Ascending aorta (tissue), 2 donors: ENCODE data around the gene UAP1L1. TPM values are rescaled to one million over a fixed set of nuclear protein-coding genes. Genes with fewer than 3 reads are reported as not detected.

Source experiments
- DNase-seq, 2 donors: peaks; one replicate each; pipeline ENCODE4 v3.0.0-alpha.2; 2019; ENCODE audit warnings: low spot score in 2 of 2
- H3K27ac ChIP-seq, 2 donors: fragments of 200-600 bp; sonication (generic); one replicate each; pipeline ENCODE4 v1.5.1; 2016 to 2017; ENCODE audit warnings: mild to moderate bottlenecking in 1 of 2
- H3K27me3 ChIP-seq: fragments of 200-600 bp; sonication (generic); one replicate; pipeline ENCODE4 v1.5.1; 2017
- H3K36me3 ChIP-seq, 2 donors: fragments of 200-600 bp; sonication (generic); one replicate each; pipeline ENCODE4 v1.5.1; 2016
- H3K4me1 ChIP-seq, 2 donors: fragments of 200-600 bp; sonication (generic); one replicate each; pipeline ENCODE4 v1.5.1; 2016 to 2017; ENCODE audit warnings: mild to moderate bottlenecking in 1 of 2
- H3K4me3 ChIP-seq, 2 donors: fragments of 200-600 bp; sonication (generic); one replicate each; pipeline ENCODE4 v1.5.1; 2016 to 2017; ENCODE audit warnings: mild to moderate bottlenecking in 1 of 2
- H3K9me3 ChIP-seq, 2 donors: fragments of 200-600 bp; sonication (generic); one replicate each; pipeline ENCODE4 v1.5.1; 2016
- CTCF ChIP-seq, 3 experiments: fragments of 200-600 bp in 2 of 3; fragments of 450-650 bp in 1 of 3; sonication (generic) in 2 of 3; IDR thresholded peaks; one replicate each; pipeline ENCODE4 v1.5.1; 2016 to 2019; ENCODE audit warnings: antibody characterized with exemption in 3 of 3, mild to moderate bottlenecking in 1 of 3, moderate library complexity in 1 of 3
- intact Hi-C: fragments of 100-400 bp; cut with DNase I; formaldehyde crosslinking; loops from one replicate; pipeline ENCODE4 v1.15.1; 2023
- total RNA-seq: library from RNA; depleted of rRNA; stranded (reverse); fragments of >200 nt; gene quantifications from one replicate; pipeline ENCODE4 v1.1.0, GENCODE V29; 2016

The UAP1L1 gene
- total RNA-seq, 1 donor from 2014 or later = 17.1 TPM

GRCh38 chr9:137083394-137084004 is 6.2 kb downstream of the UAP1L1 start:
- intact Hi-C loops = no loop called here
- peak in 1 of 2 donors; percentile 83 for DNase-seq
- peaks cover 8 to 10% of the 10 kb centered on the region in 2 donors for H3K36me3 ChIP-seq
- H3K27me3 ChIP-seq = no peaks in the 10 kb centered on the region
- peaks cover 13 to 19% of the 10 kb centered on the region in 2 donors for H3K4me1 ChIP-seq
- no peak overlapping the region for H3K4me3 ChIP-seq
- no peak for TF ChIP-seq CTCF (IDR thresholded peaks at IDR 0.05)
- H3K9me3 ChIP-seq = no peaks in the 10 kb centered on the region
- peak overlapping the region; percentile 44 to 60 for H3K27ac ChIP-seq

- TF ChIP-seq CTCF (IDR thresholded peaks at IDR 0.05) = no peak
- DNase-seq = no peak
Measured at GRCh38 chr9:137084526-137084925, 7.2 kb downstream of the UAP1L1 start.

GRCh38 chr9:137085920-137086530 is 8.7 kb downstream of the UAP1L1 start:
- no peaks in the 10 kb centered on the region for H3K9me3 ChIP-seq
- no peak for DNase-seq
- peak overlapping the region; percentile 74 to 99 for H3K4me3 ChIP-seq
- TF ChIP-seq CTCF (IDR thresholded peaks at IDR 0.05) = no peak
- intact Hi-C loops = loop anchor here (1.0 to 5.0 kb wide), 5 partner anchors 94 to 603 kb away; partner anchors contain the start of genes FBXW5, NSMF, PAXX and SEC16A
- no peaks in the 10 kb centered on the region for H3K27me3 ChIP-seq
- H3K36me3 ChIP-seq = peaks cover 0 to 4% of the 10 kb centered on the region in 2 donors
- H3K4me1 ChIP-seq = peaks cover 12 to 17% of the 10 kb centered on the region in 2 donors
- H3K27ac ChIP-seq = peak overlapping the region; percentile 91 to 96

More at GRCh38 chr9:137084526-137084925, 7.2 kb downstream of the UAP1L1 start:
- Histone ChIP-seq H3K4me1 (peaks cover 12 to 17% of the 10 kb centered on the region in 2 donors), H3K36me3 (peaks cover 3 to 10% of the 10 kb centered on the region in 2 donors), H3K27ac (no peak overlapping the region), H3K4me3 (no peak overlapping the region), H3K27me3 (no peaks in the 10 kb centered on the region), H3K9me3 (no peaks in the 10 kb centered on the region)
- intact Hi-C loops = no loop called here

- Histone ChIP-seq H3K27ac (peak within 1 kb of the TSS; percentile 91 to 96), H3K27me3 (no peaks in the 10 kb centered on the region), H3K36me3 (peaks cover 0 to 5% of the 10 kb centered on the region in 2 donors), H3K4me3 (peak within 1 kb of the TSS; percentile 74 to 99), H3K9me3 (no peaks in the 10 kb centered on the region), H3K4me1 (peaks cover 12 to 17% of the 10 kb centered on the region in 2 donors)
- intact Hi-C loops = loop anchor here (1.0 to 5.0 kb wide), 5 partner anchors 94 to 603 kb away; partner anchors contain the start of genes FBXW5, NSMF, PAXX and SEC16A
- no peak for TF ChIP-seq CTCF (IDR thresholded peaks at IDR 0.05)
- DNase-seq = peak; percentile 94 to 98
Measured at GRCh38 chr9:137086531-137087408, 9.5 kb downstream of the UAP1L1 start, which contains the start of gene MAN1B1. Gene MAN1B1 (plus strand): TSS chr9:137086985. CDS start chr9:137087000, 15 bp downstream.

DNA sequence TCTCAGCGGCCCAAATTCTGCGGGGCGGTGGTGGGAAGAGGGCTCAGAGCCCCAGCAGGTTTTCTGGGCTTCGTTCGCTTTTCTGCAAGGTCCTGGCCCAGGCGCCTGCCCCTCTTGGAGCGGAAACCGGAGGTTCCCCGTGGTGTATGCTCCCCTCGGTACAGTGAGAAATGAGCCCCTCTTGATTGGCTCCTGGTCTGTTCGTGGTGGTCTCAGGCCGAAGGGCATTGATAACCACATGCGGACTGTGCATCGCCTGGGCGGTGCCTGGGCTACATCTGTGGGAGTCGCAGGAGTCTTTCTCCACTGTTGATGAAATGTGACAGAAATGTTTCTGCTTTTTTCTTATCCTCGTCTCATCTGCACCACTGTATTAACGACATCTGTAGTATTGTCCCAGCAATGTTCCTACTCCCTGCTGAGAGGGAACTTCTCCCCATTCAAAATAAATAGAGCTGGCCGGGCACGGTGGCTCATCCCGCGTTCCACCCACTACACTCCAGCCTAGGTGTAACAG is 10.2 kb downstream of the UAP1L1 start:
- H3K36me3 ChIP-seq = peaks cover 0 to 5% of the 10 kb centered on the region in 2 donors
- H3K9me3 ChIP-seq = no peaks in the 10 kb centered on the region
- H3K27me3 ChIP-seq = no peaks in the 10 kb centered on the region
- H3K4me1 ChIP-seq = peaks cover 12 to 17% of the 10 kb centered on the region in 2 donors
- no peak for TF ChIP-seq CTCF (IDR thresholded peaks at IDR 0.05)
- DNase-seq = no peak
- H3K4me3 ChIP-seq = peak overlapping the region; percentile 74 to 99
- H3K27ac ChIP-seq = peak overlapping the region; percentile 91 to 96
- intact Hi-C loops = loop anchor here (2.0 to 5.0 kb wide), 3 partner anchors 95 to 370 kb away; partner anchors contain the start of genes NSMF, PAXX and TMEM141
